EH (cell line): ENCODE data around the gene PRKAR1B.
A peak's percentile ranks its signal among the peaks of the same experiment; 100 is the strongest.

Experiments
- DNase-seq: peaks from one replicate; pipeline ENCODE4 v3.0.0-alpha.2; 2015; ENCODE audit warnings: low read depth

The PRKAR1B gene

DNA sequence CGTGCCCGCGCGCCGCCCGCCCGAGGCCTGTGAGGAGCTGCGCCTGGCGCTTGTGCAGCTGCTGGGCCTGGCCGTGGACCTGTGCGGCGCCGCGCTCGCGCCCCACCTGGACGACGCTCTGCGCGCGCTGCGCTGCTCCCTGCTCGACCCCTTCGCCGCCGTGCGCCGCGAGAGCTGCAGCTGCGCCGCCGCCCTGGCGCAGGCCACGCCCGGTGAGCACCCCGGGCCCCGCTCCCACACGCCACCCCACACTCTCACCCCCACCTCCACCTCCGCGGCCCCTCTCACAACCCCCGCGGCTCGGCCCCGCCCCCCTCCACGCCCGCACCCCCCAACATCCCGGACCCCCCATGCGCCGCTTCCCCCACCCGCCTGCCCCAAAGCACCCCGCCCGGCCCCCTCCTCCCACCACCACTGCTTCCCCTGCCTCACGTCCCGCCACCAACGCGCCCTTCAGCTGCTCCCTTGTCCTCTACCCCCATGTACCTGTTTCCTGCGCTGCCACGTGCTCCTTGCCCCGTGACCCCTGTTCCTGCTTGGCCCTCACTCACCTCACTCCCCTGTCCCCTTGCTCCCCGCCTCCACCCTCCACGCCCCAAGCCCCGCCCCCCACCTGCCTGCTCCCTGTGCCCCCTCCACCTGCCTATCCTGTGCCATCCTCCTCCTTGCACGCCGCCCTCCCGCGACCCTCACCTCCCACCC, at the start of gene PRKAR1B:
PRKAR1B (minus strand) TSS at position 178 of the 702 bp plus-strand sequence. CDS start 15,776 bp downstream, outside the sequence.
- DNase-seq = peak; percentile 25

GRCh38 chr7:776381-776780, 49.3 kb upstream of the PRKAR1B start:
- no peak for DNase-seq

- peak; percentile 40 for DNase-seq
Observed at GRCh38 chr7:774161-775109, 47.4 kb upstream of the PRKAR1B start.

- DNase-seq = no peak
Observed at GRCh38 chr7:773622-773915, 46.5 kb upstream of the PRKAR1B start.

- no peak for DNase-seq
Observed at GRCh38 chr7:772861-773621, 46.0 kb upstream of the PRKAR1B start.

DNA sequence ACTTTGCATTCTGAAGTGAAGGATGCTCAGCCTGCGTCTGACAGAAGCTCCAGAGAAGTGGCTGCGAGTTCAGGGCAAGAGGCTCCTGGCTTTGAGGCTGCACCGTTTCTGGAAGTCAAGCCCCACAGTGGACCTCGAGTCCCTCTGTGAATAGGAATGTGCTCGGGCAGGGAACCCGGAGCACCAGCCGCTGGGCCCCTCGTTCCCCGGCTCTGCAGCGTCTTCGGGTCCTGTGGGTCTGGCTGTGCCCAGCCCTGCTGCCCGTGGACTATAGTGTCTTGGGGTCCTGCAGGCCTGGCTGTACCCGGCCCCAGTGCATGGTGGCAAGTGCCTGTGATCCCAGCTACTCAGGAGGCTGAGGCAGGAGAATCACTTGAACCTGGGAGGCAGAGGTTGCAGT, 45.3 kb upstream of the PRKAR1B start:
- no peak for DNase-seq

- DNase-seq = no peak
Observed at GRCh38 chr7:772005-772294, 44.9 kb upstream of the PRKAR1B start.

DNA sequence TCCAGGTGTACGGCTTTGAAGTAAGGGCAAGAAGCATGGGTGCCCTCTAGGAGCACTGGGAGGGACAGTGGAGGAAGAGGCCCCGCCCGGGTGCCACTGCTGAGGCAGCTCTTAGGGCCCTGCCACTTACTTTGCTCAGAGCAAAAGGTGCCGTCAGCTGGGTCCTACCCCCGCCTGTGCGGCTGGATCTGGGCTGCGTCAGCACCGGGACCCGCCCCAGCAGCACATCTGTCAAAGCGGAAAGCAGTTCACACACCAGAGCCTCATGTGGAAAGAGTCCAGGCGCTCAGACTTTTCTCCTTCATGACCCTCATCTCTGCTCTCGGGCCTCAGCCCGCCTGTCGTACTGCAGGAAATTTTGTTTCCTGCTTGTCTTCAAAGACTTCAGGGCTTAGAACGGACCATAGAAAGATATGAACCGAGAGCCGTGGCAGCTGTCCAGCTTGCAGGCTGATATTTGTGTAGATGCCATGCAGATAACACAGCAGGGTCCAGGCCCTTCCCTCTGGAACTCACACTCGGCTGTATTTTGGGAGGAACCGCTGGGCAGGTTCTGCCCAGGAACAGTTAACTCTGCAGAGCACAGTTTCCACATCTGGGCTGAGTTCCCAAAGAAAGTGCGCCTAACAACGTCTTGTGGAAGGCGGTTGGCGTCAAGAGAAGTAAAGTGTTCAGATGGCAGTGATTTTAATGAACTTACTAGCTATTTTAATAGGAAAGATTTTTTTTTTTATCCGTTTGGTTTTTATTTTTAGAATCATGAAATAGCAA, 44.3 kb upstream of the PRKAR1B start:
- peak; percentile 11 for DNase-seq

GRCh38 chr7:770741-771166, 43.7 kb upstream of the PRKAR1B start:
- DNase-seq = peak; percentile 18

GRCh38 chr7:770336-770735, 43.3 kb upstream of the PRKAR1B start:
- DNase-seq = no peak

- no peak for DNase-seq
Observed at GRCh38 chr7:768881-769504, 41.9 kb upstream of the PRKAR1B start.

DNA sequence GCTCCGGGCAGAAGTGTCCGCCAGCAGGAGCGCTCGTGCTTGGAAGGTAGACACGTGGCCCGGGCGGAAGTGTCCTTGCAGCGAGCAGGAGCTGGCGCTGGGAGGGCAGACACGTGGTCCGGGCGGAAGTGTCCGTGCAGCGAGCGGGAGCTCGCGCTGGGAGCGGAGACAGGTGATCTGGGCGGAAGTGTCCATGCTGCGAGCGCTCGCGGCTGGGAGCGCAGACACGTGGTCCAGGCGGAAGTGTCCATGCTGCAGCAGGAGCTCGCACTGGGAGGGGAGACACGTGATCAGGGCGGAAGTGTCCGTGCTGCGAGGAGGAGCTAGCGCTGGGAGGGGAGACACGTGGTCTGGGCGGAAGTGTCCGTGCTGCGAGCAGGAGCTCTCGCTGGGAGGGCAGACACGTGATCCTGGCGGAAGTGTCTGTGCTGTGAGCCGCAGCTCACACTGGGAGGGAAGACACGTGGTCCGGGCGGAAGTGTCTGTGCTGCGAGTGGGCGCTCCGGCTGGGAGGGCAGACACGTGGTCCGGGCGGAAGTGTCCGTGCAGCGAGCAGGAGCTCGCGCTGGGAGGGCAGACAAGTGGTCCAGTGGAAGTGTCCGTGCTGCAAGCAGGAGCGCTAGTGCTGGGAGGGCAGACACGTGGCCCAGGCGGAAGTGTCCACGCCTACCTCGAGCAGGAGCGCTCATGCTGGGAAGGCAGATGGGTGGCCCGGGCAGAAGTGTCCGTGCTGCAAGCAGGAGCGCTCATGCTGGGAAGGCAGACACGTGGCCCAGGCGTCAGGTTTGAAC, 41.1 kb upstream of the PRKAR1B start:
- no peak for DNase-seq

GRCh38 chr7:767580-767940, 40.5 kb upstream of the PRKAR1B start:
- no peak for DNase-seq

GRCh38 chr7:765383-765782, 38.3 kb upstream of the PRKAR1B start:
- DNase-seq = no peak

- no peak for DNase-seq
Observed at GRCh38 chr7:763762-764161, 36.7 kb upstream of the PRKAR1B start.

- no peak for DNase-seq
Observed at GRCh38 chr7:762885-763284, 35.8 kb upstream of the PRKAR1B start.

- no peak for DNase-seq
Observed at GRCh38 chr7:761631-762030, 34.5 kb upstream of the PRKAR1B start.

DNA sequence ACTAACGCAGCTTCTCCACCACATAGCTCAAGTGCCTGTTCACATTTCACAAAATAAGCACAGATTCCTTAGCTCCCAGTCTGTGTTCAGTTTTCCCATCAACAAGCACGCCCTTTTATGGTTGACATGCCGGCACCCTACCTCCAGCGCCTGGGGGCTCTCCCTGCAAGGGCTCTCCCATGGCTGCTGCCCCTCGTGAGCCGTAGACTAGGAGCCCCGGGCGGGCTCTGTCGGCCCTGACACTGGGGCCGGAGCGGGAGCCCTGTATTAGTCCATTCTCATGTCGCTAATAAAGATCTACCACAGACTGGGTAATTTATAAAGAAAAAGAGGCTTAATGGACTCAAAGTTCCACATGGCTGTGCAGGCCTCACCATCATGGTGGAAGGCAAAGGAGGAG, 34.0 kb upstream of the PRKAR1B start:
- DNase-seq = no peak

- DNase-seq = no peak
Observed at GRCh38 chr7:760006-760405, 32.9 kb upstream of the PRKAR1B start.

- no peak for DNase-seq
Observed at GRCh38 chr7:759569-759968, 32.5 kb upstream of the PRKAR1B start.

- DNase-seq = no peak
Observed at GRCh38 chr7:757741-758163, 30.7 kb upstream of the PRKAR1B start.
